Transverse colon (tissue), 4 donors: ENCODE data around the gene PACRG. TPM values are rescaled to one million over a fixed set of nuclear protein-coding genes. Genes with fewer than 3 reads are reported as not detected.

Experiments used
- DNase-seq: peaks from one replicate; pipeline ENCODE4 v3.0.0-alpha.2; 2019
- H3K27ac ChIP-seq, 4 donors: fragments of 200-600 bp; sonication (generic); 2 replicates each; pipeline ENCODE4 v1.5.1; 2016 to 2018; ENCODE audit warnings: inconsistent platforms in 4 of 4
- H3K27me3 ChIP-seq: fragments of 200-600 bp; sonication (generic); 2 replicates; pipeline ENCODE4 v1.5.1; 2017; ENCODE audit warnings: inconsistent platforms
- H3K36me3 ChIP-seq, 4 donors: fragments of 200-600 bp; sonication (generic); 2 replicates each; pipeline ENCODE4 v1.5.1; 2017 to 2019; ENCODE audit warnings: inconsistent platforms in 4 of 4
- H3K4me1 ChIP-seq, 4 donors: fragments of 200-600 bp; sonication (generic); 2 replicates each; pipeline ENCODE4 v1.5.1; 2017 to 2020; ENCODE audit warnings: inconsistent platforms in 4 of 4
- H3K4me3 ChIP-seq, 4 donors: fragments of 200-600 bp; sonication (generic); 1 replicate in 1 of 4; 2 replicates in 3 of 4; pipeline versions ENCODE4 v1.5.1 to v1.6.1; 2017 to 2019; ENCODE audit warnings: inconsistent platforms in 4 of 4
- H3K9me3 ChIP-seq, 2 donors: fragments of 200-600 bp; sonication (generic); 2 replicates each; pipeline ENCODE4 v1.5.1; 2017 to 2019; ENCODE audit warnings: inconsistent platforms in 2 of 2
- CTCF ChIP-seq, 5 experiments: fragments of 200-600 bp in 3 of 5; fragments of 450-650 bp in 2 of 5; sonication (generic) in 3 of 5; IDR thresholded peaks; 1 replicate in 2 of 5; 2 replicates in 3 of 5; pipeline ENCODE4 v1.5.1; 2016 to 2017; ENCODE audit warnings: antibody characterized with exemption in 5 of 5, inconsistent platforms in 3 of 5, mild to moderate bottlenecking in 2 of 5, moderate library complexity in 1 of 5
- EP300 ChIP-seq: sonication (generic); formaldehyde crosslinking; IDR thresholded peaks from one replicate; pipeline ENCODE4 v1.6.1; 2017; ENCODE audit warnings: antibody characterized with exemption, low read depth
- POLR2A ChIP-seq: fragments of 450-650 bp; IDR thresholded peaks from one replicate; pipeline ENCODE4 v1.6.1; 2016; ENCODE audit warnings: antibody characterized with exemption, mild to moderate bottlenecking, moderate library complexity
- POLR2AphosphoS5 ChIP-seq, 3 donors: sonication (generic); formaldehyde crosslinking; IDR thresholded peaks; one replicate each; pipeline ENCODE4 v1.6.1; 2016; ENCODE audit warnings: antibody characterized with exemption in 3 of 3
- WGBS, 2 donors: methylation state at CpG; one replicate each; pipeline ENCODE4 v1.1.5; 2018; ENCODE audit warnings: low coverage in 1 of 2; 5-methylcytosine and 5-hydroxymethylcytosine counted together
- in situ Hi-C, 4 donors: fragments of 200-750 bp; cut with MboI; loops; one replicate each; pipeline versions ENCODE4 v1.15.0 to v1.15.1; 2017; ENCODE audit warnings: low sequenced_read_pairs in 3 of 4, low pct_ligation_motif_present in 1 of 4, low pct_unique_long_range_greater_than_20kb in 1 of 4
- intact Hi-C: fragments of 100-400 bp; cut with DNase I; formaldehyde crosslinking; loops from one replicate; pipeline ENCODE4 v1.15.1; 2023; ENCODE audit warnings: low total_unique reads
- total RNA-seq, 4 donors: library from RNA; depleted of rRNA; stranded (reverse); fragments of >200 nt; gene quantifications; one replicate each; pipeline ENCODE4 v1.1.0, GENCODE V29; 2016

The PACRG gene
- total RNA-seq, 4 donors from 2014 or later: 1.2 to 13.8 (median 1.4) TPM; not detected in 1

- in situ Hi-C loops (no loop called here), intact Hi-C loops (loop anchor here (5.0 kb wide), 1 partner anchor 1547 kb away; no protein-coding TSS in a partner anchor)
- TF ChIP-seq EP300 (no peak), CTCF (IDR thresholded peaks at IDR 0.05) (no peak), POLR2AphosphoS5 (IDR thresholded peaks at IDR 0.05) (no peak), POLR2A (no peak)
- H3K9me3 ChIP-seq: no peaks in the 10 kb centered on the region
- H3K27ac ChIP-seq: no peak overlapping the region
- H3K27me3 ChIP-seq: no peaks in the 10 kb centered on the region
- H3K4me3 ChIP-seq: no peak overlapping the region
- H3K4me1 ChIP-seq: no peaks in the 10 kb centered on the region
- no peak for DNase-seq
- no peaks in the 10 kb centered on the region for H3K36me3 ChIP-seq
- 63 to 68% methylated on average over 1 of the region's 1 CpG for WGBS, 2 donors
Observed at GRCh38 chr6:162963861-162964260, 236.1 kb downstream of the PACRG start.

- no peaks in the 10 kb centered on the region for H3K9me3 ChIP-seq
- DNase-seq: no peak
- no peaks in the 10 kb centered on the region for H3K36me3 ChIP-seq
- in situ Hi-C loops: no loop called here
- TF ChIP-seq CTCF (IDR thresholded peaks at IDR 0.05) (no peak), POLR2AphosphoS5 (IDR thresholded peaks at IDR 0.05) (no peak), POLR2A (no peak), EP300 (no peak)
- intact Hi-C loops: loop anchor here (5.0 kb wide), 1 partner anchor 1547 kb away; no protein-coding TSS in a partner anchor
- no peaks in the 10 kb centered on the region for H3K27me3 ChIP-seq
- 55% methylated on average over 6 of the region's 6 CpGs; no CpG with 5 or more reads in 1 of the 2 donors for WGBS, 2 donors
- H3K27ac ChIP-seq: no peak overlapping the region
- no peak overlapping the region for H3K4me3 ChIP-seq
- no peaks in the 10 kb centered on the region for H3K4me1 ChIP-seq
Observed at GRCh38 chr6:162964488-162965140, 236.8 kb downstream of the PACRG start.

GRCh38 chr6:162965366-162965765, 237.6 kb downstream of the PACRG start:
- intact Hi-C loops: no loop called here
- no peak overlapping the region for H3K4me3 ChIP-seq
- no peak overlapping the region for H3K27ac ChIP-seq
- no peaks in the 10 kb centered on the region for H3K4me1 ChIP-seq
- no peaks in the 10 kb centered on the region for H3K36me3 ChIP-seq
- TF ChIP-seq EP300: no peak
- TF ChIP-seq CTCF (IDR thresholded peaks at IDR 0.05): no peak
- no peak for TF ChIP-seq POLR2A
- no peaks in the 10 kb centered on the region for H3K9me3 ChIP-seq
- in situ Hi-C loops: no loop called here
- no peak for DNase-seq
- 52 to 63% methylated on average over 1 of the region's 1 CpG for WGBS, 2 donors
- no peaks in the 10 kb centered on the region for H3K27me3 ChIP-seq

- no peak overlapping the region for H3K27ac ChIP-seq
- TF ChIP-seq POLR2A (no peak), CTCF (IDR thresholded peaks at IDR 0.05) (no peak), EP300 (no peak), POLR2AphosphoS5 (IDR thresholded peaks at IDR 0.05) (no peak)
- WGBS, 2 donors: 56 to 72% methylated on average over 4 to 10 of the region's 10 CpGs
- in situ Hi-C loops: no loop called here
- H3K27me3 ChIP-seq: no peaks in the 10 kb centered on the region
- H3K36me3 ChIP-seq: no peaks in the 10 kb centered on the region
- DNase-seq: no peak
- intact Hi-C loops: no loop called here
- no peak overlapping the region for H3K4me3 ChIP-seq
- H3K4me1 ChIP-seq: no peaks in the 10 kb centered on the region
- no peaks in the 10 kb centered on the region for H3K9me3 ChIP-seq
Observed at GRCh38 chr6:162970246-162970645, 242.5 kb downstream of the PACRG start.
